NCI-H1417 (cell line): ENCODE measurements around the gene CDCA8.
A peak's percentile ranks its signal among the peaks of the same experiment; 100 is the strongest.

ENCODE experiments used
- DNase-seq, 3 experiments: peaks; one replicate each; lab custom pipeline; 2025; lab: John Stamatoyannopoulos, UW

Gene CDCA8

GRCh38 chr1:37692078-37692833, at the start of gene CDCA8:
TSS of gene CDCA8 (plus strand) at chr1:37692516. CDS start at chr1:37692691, 175 bp downstream.
- DNase-seq, result peak; percentile 95 to 98 (median 97)

- DNase-seq, result no peak
These were observed 45.0 kb upstream of the CDCA8 start for GRCh38 chr1:37647281-37647680.

- no peak for DNase-seq
These were observed 42.1 kb upstream of the CDCA8 start for GRCh38 chr1:37650173-37650572.

GRCh38 chr1:37650721-37651120, 41.6 kb upstream of the CDCA8 start:
- DNase-seq, result no peak

- DNase-seq, result no peak
These were observed 40.5 kb upstream of the CDCA8 start for GRCh38 chr1:37651803-37652202.

- no peak for DNase-seq
These were observed 39.3 kb upstream of the CDCA8 start for GRCh38 chr1:37652976-37653375.

GRCh38 chr1:37653906-37654305, 38.4 kb upstream of the CDCA8 start:
- no peak for DNase-seq

GRCh38 chr1:37655274-37655673, 37.0 kb upstream of the CDCA8 start:
- DNase-seq, result peak in 1 of 3 experiments; percentile 4

- peak in 1 of 3 experiments; percentile 54 for DNase-seq
These were observed 36.3 kb upstream of the CDCA8 start for GRCh38 chr1:37656026-37656425.

- no peak for DNase-seq
These were observed 35.4 kb upstream of the CDCA8 start for GRCh38 chr1:37656881-37657280.

- no peak for DNase-seq
These were observed 34.5 kb upstream of the CDCA8 start for GRCh38 chr1:37657620-37658412.

GRCh38 chr1:37658486-37658885, 33.8 kb upstream of the CDCA8 start:
- no peak for DNase-seq

GRCh38 chr1:37660664-37661063, 31.7 kb upstream of the CDCA8 start:
- peak in 1 of 3 experiments; percentile 17 for DNase-seq

- DNase-seq, result no peak
These were observed 30.9 kb upstream of the CDCA8 start for GRCh38 chr1:37661401-37661800.

GRCh38 chr1:37662031-37662755, 30.1 kb upstream of the CDCA8 start:
- no peak for DNase-seq

GRCh38 chr1:37663426-37664000, 28.8 kb upstream of the CDCA8 start:
- no peak for DNase-seq

GRCh38 chr1:37666241-37666867, 26.0 kb upstream of the CDCA8 start:
- no peak for DNase-seq

GRCh38 chr1:37667023-37667671, 25.2 kb upstream of the CDCA8 start:
- DNase-seq, result peak in 1 of 3 experiments; percentile 12

- DNase-seq, result no peak
These were observed 22.2 kb upstream of the CDCA8 start for GRCh38 chr1:37670133-37670532.

- no peak for DNase-seq
These were observed 21.1 kb upstream of the CDCA8 start for GRCh38 chr1:37671261-37671660.
